Stomach (tissue), 19 donors: ENCODE measurements around the gene GAS1. TPM values are rescaled to one million over a fixed set of nuclear protein-coding genes. Genes with fewer than 3 reads are reported as not detected.

Experiments
- DNase-seq, 2 donors: peaks; one replicate each; pipeline versions ENCODE4 v3.0.0 to v3.0.0-alpha.2; 2013 to 2019
- H3K27ac ChIP-seq, 5 donors: fragments of 200-600 bp in 4 of 5; sonication (generic) in 4 of 5; one replicate each; pipeline ENCODE4 v1.5.1; 2013 to 2019; ENCODE audit warnings: mild to moderate bottlenecking in 1 of 5, moderate library complexity in 1 of 5
- H3K27me3 ChIP-seq, 3 donors: fragments of 200-600 bp; sonication (generic); one replicate each; pipeline ENCODE4 v1.5.1; 2017 to 2019; ENCODE audit warnings: mixed run types in 1 of 3
- H3K36me3 ChIP-seq, 4 donors: fragments of 200-600 bp; sonication (generic); 1 replicate in 3 of 4; 2 replicates in 1 of 4; pipeline ENCODE4 v1.5.1; 2016 to 2019
- H3K4me1 ChIP-seq, 4 donors: fragments of 200-600 bp; sonication (generic); one replicate each; pipeline ENCODE4 v1.5.1; 2016 to 2019
- H3K4me3 ChIP-seq, 4 donors: fragments of 200-600 bp; sonication (generic) in 3 of 4; one replicate each; pipeline ENCODE4 v1.5.1; 2016 to 2019; ENCODE audit warnings: mild to moderate bottlenecking in 1 of 4
- H3K9me3 ChIP-seq, 4 donors: fragments of 200-600 bp; sonication (generic); one replicate each; pipeline ENCODE4 v1.5.1; 2016 to 2019
- EP300 ChIP-seq: sonication (generic); formaldehyde crosslinking; IDR thresholded peaks from one replicate; pipeline ENCODE4 v1.6.1; 2017; ENCODE audit warnings: antibody characterized with exemption
- POLR2A ChIP-seq, 4 donors: fragments of 450-650 bp; IDR thresholded peaks; one replicate each; pipeline ENCODE4 v1.6.1; 2016; ENCODE audit warnings: antibody characterized with exemption in 4 of 4, control low read depth in 2 of 4, mild to moderate bottlenecking in 1 of 4, moderate library complexity in 1 of 4
- POLR2AphosphoS5 ChIP-seq, 3 donors: sonication (generic); formaldehyde crosslinking; IDR thresholded peaks; one replicate each; pipeline ENCODE4 v1.6.1; 2016; ENCODE audit warnings: antibody characterized with exemption in 3 of 3
- WGBS, 5 donors: extraction: QIAGEN DNeasy Blood & Tissue Kit in 3 of 5; methylation state at CpG; one replicate each; pipeline versions ENCODE4 v1.1.5 to v1.1.7; 2013 to 2018; 5-methylcytosine and 5-hydroxymethylcytosine counted together
- intact Hi-C: fragments of 100-400 bp; cut with DNase I; formaldehyde crosslinking; loops from one replicate; pipeline ENCODE4 v1.15.1; 2023; ENCODE audit warnings: low total_unique reads
- long read RNA-seq, 10 donors: transcript quantifications; one replicate each; lab custom pipeline, GENCODE V29; 2026
- polyA plus RNA-seq, 3 donors: library from polyadenylated mRNA; stranded (reverse); fragments of 200-250 nt; gene quantifications; one replicate each; pipeline ENCODE4 v1.2.3, GENCODE V29; 2013
- total RNA-seq, 5 donors: library from RNA; depleted of rRNA; stranded (reverse); fragments of >200 nt; gene quantifications; one replicate each; pipeline versions ENCODE4 v1.1.0 to v1.2.3, GENCODE V29; 2014 to 2016
- TF ChIP-seq, protein P1 (sequence below), 7 experiments: fragments of 450-650 bp in 4 of 7; fragments of 200-600 bp in 3 of 7; sonication (generic) in 3 of 7; IDR thresholded peaks; one replicate each; pipeline ENCODE4 v1.5.1; 2016 to 2019; ENCODE audit warnings: antibody characterized with exemption in 7 of 7, control low read depth in 2 of 7, mild to moderate bottlenecking in 1 of 7
- donor health status: healthy with polysubstance abuse.
- donor health status: Bipolar disorder and iron deficiency.
- donor health status: healthy.

The GAS1 gene, protein sequence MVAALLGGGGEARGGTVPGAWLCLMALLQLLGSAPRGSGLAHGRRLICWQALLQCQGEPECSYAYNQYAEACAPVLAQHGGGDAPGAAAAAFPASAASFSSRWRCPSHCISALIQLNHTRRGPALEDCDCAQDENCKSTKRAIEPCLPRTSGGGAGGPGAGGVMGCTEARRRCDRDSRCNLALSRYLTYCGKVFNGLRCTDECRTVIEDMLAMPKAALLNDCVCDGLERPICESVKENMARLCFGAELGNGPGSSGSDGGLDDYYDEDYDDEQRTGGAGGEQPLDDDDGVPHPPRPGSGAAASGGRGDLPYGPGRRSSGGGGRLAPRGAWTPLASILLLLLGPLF
- 100 to 1,000 TPM in 1 of 5 donors, 10 to 100 TPM in 4; 25.4 to 103 (median 33.3) TPM for total RNA-seq
- 1 to 10 TPM in 1 of 3 donors, under 1 TPM in 2; 0.87 to 2.5 (median 0.92) TPM for polyA plus RNA-seq
- long read RNA-seq, donor 1, transcript GAS1-201 (1 exons, 2,827 nt): major isoform, 23 of 23 reads
- long read RNA-seq, donor 1, partial matches to known transcripts: 0 of 23 reads
- long read RNA-seq, donor 1, other reads (novel, unspliced or antisense): 0 of 23 reads
- long read RNA-seq, donor 2, transcript GAS1-201 (1 exons, 2,827 nt): major isoform, 22 of 22 reads
- long read RNA-seq, donor 2, partial matches to known transcripts: 0 of 22 reads
- long read RNA-seq, donor 2, other reads (novel, unspliced or antisense): 0 of 22 reads
- long read RNA-seq, donor 3, transcript GAS1-201 (1 exons, 2,827 nt): major isoform, 19 of 19 reads
- long read RNA-seq, donor 3, partial matches to known transcripts: 0 of 19 reads
- long read RNA-seq, donor 3, other reads (novel, unspliced or antisense): 0 of 19 reads
- long read RNA-seq, donor 4, partial matches to known transcripts: 0 of 1 reads
- long read RNA-seq, donor 4, other reads (novel, unspliced or antisense): 0 of 1 reads
- long read RNA-seq, donor 5, transcript GAS1-201 (1 exons, 2,827 nt): major isoform, 54 of 54 reads
- long read RNA-seq, donor 5, partial matches to known transcripts: 0 of 54 reads
- long read RNA-seq, donor 5, other reads (novel, unspliced or antisense): 0 of 54 reads
- long read RNA-seq, donor 6, transcript GAS1-201 (1 exons, 2,827 nt): major isoform, 82 of 82 reads
- long read RNA-seq, donor 6, partial matches to known transcripts: 0 of 82 reads
- long read RNA-seq, donor 6, other reads (novel, unspliced or antisense): 0 of 82 reads
- long read RNA-seq, donor 7, transcript GAS1-201 (1 exons, 2,827 nt): major isoform, 32 of 32 reads
- long read RNA-seq, donor 7, partial matches to known transcripts: 0 of 32 reads
- long read RNA-seq, donor 7, other reads (novel, unspliced or antisense): 0 of 32 reads
- long read RNA-seq, donor 8, transcript GAS1-201 (1 exons, 2,827 nt): major isoform, 36 of 36 reads
- long read RNA-seq, donor 8, partial matches to known transcripts: 0 of 36 reads
- long read RNA-seq, donor 8, other reads (novel, unspliced or antisense): 0 of 36 reads
- long read RNA-seq, donor 9, transcript GAS1-201 (1 exons, 2,827 nt): major isoform, 45 of 45 reads
- long read RNA-seq, donor 9, partial matches to known transcripts: 0 of 45 reads
- long read RNA-seq, donor 9, other reads (novel, unspliced or antisense): 0 of 45 reads
- long read RNA-seq, donor 10, transcript GAS1-201 (1 exons, 2,827 nt): major isoform, 9 of 9 reads
- long read RNA-seq, donor 10, partial matches to known transcripts: 0 of 9 reads
- long read RNA-seq, donor 10, other reads (novel, unspliced or antisense): 0 of 9 reads

DNA sequence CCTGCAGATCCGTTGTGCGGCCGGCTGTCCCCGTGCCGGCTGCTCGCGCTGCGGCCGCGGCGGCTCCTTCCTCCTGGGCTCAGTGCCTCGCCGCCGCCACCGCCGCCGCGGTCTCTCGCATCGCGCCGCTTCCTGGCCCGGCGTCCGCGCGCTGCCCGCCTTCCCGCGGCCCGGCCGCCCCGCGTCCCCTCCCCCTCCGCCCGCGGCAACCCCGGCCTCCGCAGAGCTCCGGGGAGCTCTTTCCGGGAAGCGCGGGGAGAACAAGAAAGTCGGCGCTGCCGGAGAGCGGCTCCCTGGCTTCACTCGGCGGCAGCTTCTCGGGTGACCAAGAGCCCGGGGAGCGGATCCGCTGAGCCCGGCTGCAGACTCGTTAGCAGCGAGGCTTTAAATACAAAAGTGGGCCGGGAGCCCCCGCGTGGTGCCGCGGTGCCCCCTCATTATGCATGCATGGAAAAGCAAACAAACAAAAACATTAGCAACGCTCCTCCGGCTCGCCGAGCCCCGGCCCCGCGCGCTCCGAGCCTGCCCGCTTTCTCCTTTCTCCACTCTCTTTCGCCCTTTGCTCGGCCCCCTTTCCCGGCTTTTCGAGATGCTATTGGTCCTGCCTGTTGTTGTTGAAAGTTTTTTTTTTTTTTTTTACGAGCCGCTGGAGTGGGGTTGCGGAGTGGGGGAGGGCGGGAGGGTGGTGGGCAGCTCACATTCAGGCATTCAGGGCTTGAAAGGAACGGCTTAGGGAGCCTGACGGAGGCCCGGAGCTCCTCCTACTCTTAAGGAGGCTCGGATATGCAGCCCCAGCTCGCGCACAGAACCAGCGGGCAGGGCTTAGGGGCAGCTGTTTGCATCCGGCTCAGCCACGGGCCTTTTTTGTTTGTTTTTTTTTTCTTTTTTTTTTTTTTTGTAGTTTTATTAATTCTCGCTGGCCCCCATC lies at the start of gene GAS1:
GAS1 (minus strand) TSS at position 361 of the 928 bp plus-strand sequence. CDS start 727 bp downstream, outside the sequence.
- H3K27ac ChIP-seq: peak within 1 kb of the TSS; percentile 82 to 94 (median 92)
- H3K4me3 ChIP-seq: peak within 1 kb of the TSS; percentile 80 to 95 (median 86)
- peak; percentile 82 to 97 for DNase-seq
- peaks cover 0 to 18% (median 0%) of the 10 kb centered on the region in 3 donors for H3K27me3 ChIP-seq
- no peaks in the 10 kb centered on the region for H3K9me3 ChIP-seq
- TF ChIP-seq POLR2A (IDR thresholded peaks at IDR 0.05) (no peak), POLR2AphosphoS5 (IDR thresholded peaks at IDR 0.05) (peak in 1 of 3 donors; percentile 37)
- H3K36me3 ChIP-seq: peaks cover 0 to 5% (median 0%) of the 10 kb centered on the region in 4 donors
- H3K4me1 ChIP-seq: peaks cover 24 to 54% (median 37%) of the 10 kb centered on the region in 4 donors
- WGBS, 5 donors: 0 to 2% (median 1%) methylated on average over 43 to 89 of the region's 89 CpGs
- intact Hi-C loops: no loop called here

DNA sequence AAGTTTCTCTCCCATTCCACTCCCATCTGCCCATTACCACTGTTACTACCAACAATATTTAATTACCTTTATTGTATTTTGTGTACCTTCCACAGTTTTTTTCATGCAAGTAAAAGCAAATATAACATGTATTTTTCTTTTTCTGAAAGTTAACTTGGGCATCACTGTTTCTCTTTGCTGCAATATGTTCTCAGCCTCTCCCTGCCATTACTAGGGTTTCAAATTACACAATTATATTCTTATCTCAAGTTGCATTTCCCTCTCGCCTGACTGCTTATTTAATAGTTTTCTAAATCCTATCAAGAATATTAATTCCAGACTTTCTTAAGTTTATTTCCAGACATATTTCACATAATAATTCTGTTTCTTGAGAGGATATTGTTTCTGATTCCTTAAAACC lies 46.9 kb upstream of the GAS1 start:
- 20 to 44% (median 30%) methylated on average over 1 of the region's 1 CpG for WGBS, 5 donors
- Histone ChIP-seq H3K27me3 (no peaks in the 10 kb centered on the region), H3K36me3 (no peaks in the 10 kb centered on the region), H3K4me1 (no peaks in the 10 kb centered on the region), H3K27ac (no peak overlapping the region), H3K9me3 (no peaks in the 10 kb centered on the region), H3K4me3 (no peak overlapping the region)
- intact Hi-C loops: no loop called here
- DNase-seq: peak in 1 of 2 donors; percentile 13
- TF ChIP-seq, protein P1, sequence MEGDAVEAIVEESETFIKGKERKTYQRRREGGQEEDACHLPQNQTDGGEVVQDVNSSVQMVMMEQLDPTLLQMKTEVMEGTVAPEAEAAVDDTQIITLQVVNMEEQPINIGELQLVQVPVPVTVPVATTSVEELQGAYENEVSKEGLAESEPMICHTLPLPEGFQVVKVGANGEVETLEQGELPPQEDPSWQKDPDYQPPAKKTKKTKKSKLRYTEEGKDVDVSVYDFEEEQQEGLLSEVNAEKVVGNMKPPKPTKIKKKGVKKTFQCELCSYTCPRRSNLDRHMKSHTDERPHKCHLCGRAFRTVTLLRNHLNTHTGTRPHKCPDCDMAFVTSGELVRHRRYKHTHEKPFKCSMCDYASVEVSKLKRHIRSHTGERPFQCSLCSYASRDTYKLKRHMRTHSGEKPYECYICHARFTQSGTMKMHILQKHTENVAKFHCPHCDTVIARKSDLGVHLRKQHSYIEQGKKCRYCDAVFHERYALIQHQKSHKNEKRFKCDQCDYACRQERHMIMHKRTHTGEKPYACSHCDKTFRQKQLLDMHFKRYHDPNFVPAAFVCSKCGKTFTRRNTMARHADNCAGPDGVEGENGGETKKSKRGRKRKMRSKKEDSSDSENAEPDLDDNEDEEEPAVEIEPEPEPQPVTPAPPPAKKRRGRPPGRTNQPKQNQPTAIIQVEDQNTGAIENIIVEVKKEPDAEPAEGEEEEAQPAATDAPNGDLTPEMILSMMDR (IDR thresholded peaks at IDR 0.05): no peak

DNA sequence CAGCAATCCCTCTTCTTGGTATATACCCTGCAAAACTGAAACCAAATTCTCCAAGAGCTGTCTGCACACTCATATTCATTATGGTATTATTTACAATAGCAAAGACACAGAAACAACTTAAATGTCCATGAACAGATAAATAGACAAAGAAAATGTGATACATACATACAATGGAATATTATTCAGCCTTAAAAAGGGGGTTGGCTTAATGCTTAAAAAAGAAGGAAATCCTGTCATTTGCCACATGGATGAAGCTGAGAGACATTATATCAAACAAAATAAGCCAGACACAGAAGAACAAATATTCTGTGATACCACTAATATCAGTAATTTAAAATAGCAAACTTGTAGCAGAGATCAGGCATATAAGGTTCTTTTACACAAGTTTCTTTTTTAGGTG lies 46.5 kb upstream of the GAS1 start:
- H3K36me3 ChIP-seq: no peaks in the 10 kb centered on the region
- no peaks in the 10 kb centered on the region for H3K4me1 ChIP-seq
- H3K4me3 ChIP-seq: no peak overlapping the region
- no peak overlapping the region for H3K27ac ChIP-seq
- intact Hi-C loops: no loop called here
- no peak for DNase-seq
- no peaks in the 10 kb centered on the region for H3K27me3 ChIP-seq
- no peaks in the 10 kb centered on the region for H3K9me3 ChIP-seq
- TF ChIP-seq, protein P1 (IDR thresholded peaks at IDR 0.05): no peak
- no peak for TF ChIP-seq POLR2A (IDR thresholded peaks at IDR 0.05)
- TF ChIP-seq POLR2AphosphoS5 (IDR thresholded peaks at IDR 0.05): no peak
- TF ChIP-seq EP300: no peak
